Measurements from ENCODE around the gene ARHGAP6.

DNA sequence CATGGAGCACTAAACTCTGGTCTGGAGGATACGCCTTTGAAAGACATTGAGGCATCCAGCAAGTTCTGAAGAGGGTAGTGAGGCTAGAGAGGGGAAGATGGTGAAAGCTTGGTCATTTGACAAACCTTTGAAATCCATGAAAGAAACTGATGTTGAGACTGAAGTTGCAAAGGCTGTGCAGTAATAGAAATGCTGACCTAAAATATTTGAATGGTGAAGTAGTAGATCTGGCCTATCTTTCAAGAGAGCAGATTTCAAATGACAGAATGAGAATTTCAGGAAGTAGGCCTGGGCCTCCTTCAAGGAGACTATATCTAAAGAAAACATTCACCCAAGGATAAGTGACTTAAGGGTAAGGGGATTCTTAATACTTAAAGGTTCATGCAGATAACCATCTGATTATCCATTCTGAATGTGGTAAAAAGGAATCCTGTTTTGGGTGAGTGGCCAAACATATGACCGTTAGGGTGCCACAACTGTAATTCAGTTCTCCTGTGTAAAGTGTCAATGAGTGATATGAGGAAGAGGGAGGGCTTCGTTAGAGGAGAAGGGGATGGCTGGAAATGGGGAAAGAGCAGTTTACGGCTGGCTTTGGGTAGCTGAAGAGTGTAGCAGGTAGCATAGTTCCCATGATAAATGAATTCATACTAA is 310.3 kb downstream of the ARHGAP6 start:
- no peak for TF ChIP-seq EZH2 (IDR thresholded peaks at IDR 0.05; ENCODE audit: insufficient read depth, poor library complexity, severe bottlenecking)
- TF ChIP-seq EZH2phosphoT487 (IDR thresholded peaks at IDR 0.05; ENCODE audit: insufficient read depth, low read depth), result no peak

Measured in GM23248 (cell line).